ENCODE data around the gene LMTK3. TPM values are rescaled to one million over a fixed set of nuclear protein-coding genes. Genes with fewer than 3 reads are reported as not detected.
A peak's percentile ranks its signal among the peaks of the same experiment; 100 is the strongest.

The LMTK3 gene
- total and polyA plus RNA-seq, 8 donors = 0.45 to 23.5 (median 1.4) TPM; not detected in 1

DNA sequence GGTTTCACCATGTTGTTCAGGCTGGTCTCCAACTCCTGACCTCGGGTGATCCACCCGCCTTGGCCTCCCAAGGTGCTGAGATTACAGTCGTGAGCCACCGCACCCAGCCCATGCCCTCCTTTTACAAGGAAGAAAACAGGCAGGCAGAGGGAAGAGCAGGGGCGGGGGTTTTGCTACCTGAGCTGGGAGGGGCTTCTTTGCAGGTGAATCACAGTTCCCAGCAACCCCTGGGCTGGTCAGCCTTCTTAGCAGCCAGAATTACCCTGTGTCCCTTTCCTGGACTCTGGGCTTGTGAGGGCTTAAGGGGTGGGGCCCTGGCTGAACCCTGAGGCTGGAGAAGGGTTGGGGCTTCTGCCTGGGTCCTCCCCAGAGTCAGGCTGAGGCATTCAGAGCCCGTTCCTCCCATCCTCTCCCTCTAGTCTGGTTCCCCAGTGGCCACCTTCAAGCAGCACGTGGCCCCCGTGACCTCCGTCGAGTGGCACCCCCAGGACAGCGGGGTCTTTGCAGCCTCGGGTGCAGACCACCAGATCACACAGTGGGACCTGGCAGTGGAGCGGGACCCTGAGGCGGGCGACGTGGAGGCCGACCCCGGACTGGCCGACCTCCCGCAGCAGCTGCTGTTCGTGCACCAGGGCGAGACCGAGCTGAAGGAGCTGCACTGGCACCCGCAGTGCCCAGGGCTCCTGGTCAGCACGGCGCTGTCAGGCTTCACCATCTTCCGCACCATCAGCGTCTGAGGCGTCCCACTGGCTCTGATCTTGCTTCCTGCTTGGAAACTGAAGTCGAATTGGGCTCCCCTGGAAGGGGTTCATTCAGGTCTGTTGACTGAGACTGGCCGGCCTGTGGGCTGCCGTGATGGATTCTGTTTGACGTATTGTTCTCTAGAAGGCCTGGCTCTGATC, 59.1 kb downstream of the LMTK3 start:
- H3K27me3 ChIP-seq = no peaks in the 10 kb centered on the region
- WGBS, 5 donors = 83 to 90% (median 86%) methylated on average over 27 to 33 of the region's 33 CpGs
- peaks cover 0 to 29% (median 11%) of the 10 kb centered on the region in 4 donors for H3K4me1 ChIP-seq
- H3K9me3 ChIP-seq = no peaks in the 10 kb centered on the region
- intact Hi-C loops (cut with DNase I; ENCODE audit: low total_unique reads) = no loop called here
- no peak overlapping the region for H3K4me3 ChIP-seq
- peak; percentile 39 to 77 for DNase-seq
- H3K36me3 ChIP-seq = peaks cover 47 to 100% (median 99%) of the 10 kb centered on the region in 4 donors
- peak overlapping the region in 2 of 5 donors; percentile 20 for H3K27ac ChIP-seq
- peak in 1 of 3 donors; percentile 15 for TF ChIP-seq POLR2AphosphoS5 (IDR thresholded peaks at IDR 0.05)
- no peak for TF ChIP-seq POLR2A (IDR thresholded peaks at IDR 0.05)
- no peak for TF ChIP-seq EP300 (IDR thresholded peaks at IDR 0.05)
- TF ChIP-seq, protein P1, sequence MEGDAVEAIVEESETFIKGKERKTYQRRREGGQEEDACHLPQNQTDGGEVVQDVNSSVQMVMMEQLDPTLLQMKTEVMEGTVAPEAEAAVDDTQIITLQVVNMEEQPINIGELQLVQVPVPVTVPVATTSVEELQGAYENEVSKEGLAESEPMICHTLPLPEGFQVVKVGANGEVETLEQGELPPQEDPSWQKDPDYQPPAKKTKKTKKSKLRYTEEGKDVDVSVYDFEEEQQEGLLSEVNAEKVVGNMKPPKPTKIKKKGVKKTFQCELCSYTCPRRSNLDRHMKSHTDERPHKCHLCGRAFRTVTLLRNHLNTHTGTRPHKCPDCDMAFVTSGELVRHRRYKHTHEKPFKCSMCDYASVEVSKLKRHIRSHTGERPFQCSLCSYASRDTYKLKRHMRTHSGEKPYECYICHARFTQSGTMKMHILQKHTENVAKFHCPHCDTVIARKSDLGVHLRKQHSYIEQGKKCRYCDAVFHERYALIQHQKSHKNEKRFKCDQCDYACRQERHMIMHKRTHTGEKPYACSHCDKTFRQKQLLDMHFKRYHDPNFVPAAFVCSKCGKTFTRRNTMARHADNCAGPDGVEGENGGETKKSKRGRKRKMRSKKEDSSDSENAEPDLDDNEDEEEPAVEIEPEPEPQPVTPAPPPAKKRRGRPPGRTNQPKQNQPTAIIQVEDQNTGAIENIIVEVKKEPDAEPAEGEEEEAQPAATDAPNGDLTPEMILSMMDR (IDR thresholded peaks at IDR 0.05) = no peak

DNA sequence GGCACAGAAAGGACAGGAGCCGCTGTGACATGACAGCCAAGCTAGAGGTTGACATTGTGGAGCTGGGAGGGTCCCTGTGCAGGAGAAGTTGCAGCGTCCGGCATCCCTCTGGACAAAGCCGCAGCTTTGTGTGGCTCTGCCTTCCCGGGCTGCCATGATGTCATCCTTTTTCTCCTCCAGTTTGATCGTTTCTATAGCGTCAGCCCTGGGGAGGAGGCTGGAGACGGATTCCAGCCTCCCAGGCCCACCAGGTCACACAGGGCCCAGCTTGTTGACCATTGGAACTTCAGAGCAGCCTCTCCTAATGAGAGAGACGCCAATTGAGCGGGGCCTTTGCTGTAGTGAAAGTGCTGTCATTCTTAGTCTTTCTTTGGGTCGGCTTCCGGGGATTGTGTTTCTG, 60.0 kb downstream of the LMTK3 start:
- Histone ChIP-seq H3K4me1 (peaks cover under 1 to 39% (median 17%) of the 10 kb centered on the region in 4 donors), H3K27ac (peak overlapping the region in 3 of 5 donors; percentile 11 to 20 (median 20)), H3K36me3 (peaks cover 46 to 98% (median 96%) of the 10 kb centered on the region in 4 donors), H3K27me3 (no peaks in the 10 kb centered on the region), H3K9me3 (no peaks in the 10 kb centered on the region), H3K4me3 (no peak overlapping the region)
- TF ChIP-seq POLR2A (IDR thresholded peaks at IDR 0.05) (no peak), EP300 (IDR thresholded peaks at IDR 0.05) (no peak), POLR2AphosphoS5 (IDR thresholded peaks at IDR 0.05) (no peak)
- TF ChIP-seq, protein P1 (IDR thresholded peaks at IDR 0.05) = no peak
- 89 to 92% (median 90%) methylated on average over 12 of the region's 12 CpGs for WGBS, 5 donors
- intact Hi-C loops (cut with DNase I; ENCODE audit: low total_unique reads) = no loop called here
- no peak for DNase-seq

DNA sequence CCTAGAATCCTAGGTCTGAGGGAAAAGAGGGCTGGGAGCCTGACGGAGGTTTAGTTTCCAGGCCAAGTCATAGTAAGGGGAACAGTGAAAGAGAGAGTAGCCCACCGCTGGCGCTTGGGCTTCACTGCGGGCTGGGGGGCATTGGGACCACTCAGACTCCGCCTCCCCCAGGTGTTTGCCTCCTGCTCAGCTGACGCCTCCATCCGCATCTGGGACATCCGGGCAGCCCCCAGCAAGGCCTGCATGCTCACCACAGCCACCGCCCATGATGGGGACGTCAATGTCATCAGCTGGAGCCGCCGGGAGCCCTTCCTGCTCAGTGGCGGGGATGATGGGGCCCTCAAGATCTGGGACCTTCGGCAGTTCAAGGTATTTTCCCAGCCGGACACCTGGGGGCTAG, 60.8 kb downstream of the LMTK3 start:
- TF ChIP-seq EP300 (IDR thresholded peaks at IDR 0.05) (no peak), POLR2A (IDR thresholded peaks at IDR 0.05) (no peak), POLR2AphosphoS5 (IDR thresholded peaks at IDR 0.05) (no peak)
- TF ChIP-seq, protein P1 (IDR thresholded peaks at IDR 0.05) = no peak
- no peak for DNase-seq
- intact Hi-C loops (cut with DNase I; ENCODE audit: low total_unique reads) = no loop called here
- peaks cover 44 to 90% (median 88%) of the 10 kb centered on the region in 4 donors for H3K36me3 ChIP-seq
- no peaks in the 10 kb centered on the region for H3K9me3 ChIP-seq
- peaks cover 4 to 44% (median 25%) of the 10 kb centered on the region in 4 donors for H3K4me1 ChIP-seq
- H3K27me3 ChIP-seq = no peaks in the 10 kb centered on the region
- H3K27ac ChIP-seq = no peak overlapping the region
- H3K4me3 ChIP-seq = no peak overlapping the region
- whole genome bisulfite sequencing, 5 donors = 95 to 97% (median 97%) methylated on average over 13 to 15 of the region's 15 CpGs

DNA sequence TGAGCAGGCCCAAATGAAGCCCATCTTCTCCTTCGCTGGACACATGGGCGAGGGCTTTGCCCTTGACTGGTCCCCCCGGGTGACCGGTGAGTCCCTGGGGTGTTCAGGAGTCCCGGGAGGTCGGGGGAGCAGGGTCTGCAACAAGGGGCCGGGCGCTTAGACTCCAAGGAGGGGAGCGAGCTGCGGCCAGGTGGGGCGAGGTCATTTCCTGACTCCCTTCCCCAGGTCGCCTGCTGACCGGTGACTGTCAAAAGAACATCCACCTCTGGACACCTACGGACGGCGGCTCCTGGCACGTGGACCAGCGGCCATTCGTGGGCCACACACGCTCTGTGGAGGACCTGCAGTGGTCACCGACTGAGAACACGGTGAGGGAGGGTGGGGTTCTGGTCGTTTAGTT, 61.2 kb downstream of the LMTK3 start:
- H3K4me1 ChIP-seq = peaks cover 4 to 42% (median 25%) of the 10 kb centered on the region in 4 donors
- no peak overlapping the region for H3K4me3 ChIP-seq
- H3K36me3 ChIP-seq = peaks cover 44 to 86% (median 84%) of the 10 kb centered on the region in 4 donors
- no peak for DNase-seq
- H3K27me3 ChIP-seq = no peaks in the 10 kb centered on the region
- H3K9me3 ChIP-seq = no peaks in the 10 kb centered on the region
- H3K27ac ChIP-seq = no peak overlapping the region
- TF ChIP-seq, protein P1 (IDR thresholded peaks at IDR 0.05) = no peak
- TF ChIP-seq POLR2AphosphoS5 (IDR thresholded peaks at IDR 0.05) (no peak), EP300 (IDR thresholded peaks at IDR 0.05) (no peak), POLR2A (IDR thresholded peaks at IDR 0.05) (no peak)
- intact Hi-C loops (cut with DNase I; ENCODE audit: low total_unique reads) = no loop called here
- 94 to 96% (median 95%) methylated on average over 20 to 23 of the region's 23 CpGs for WGBS, 5 donors
